HG03575 (cell line): ENCODE measurements around the gene BLM.
"Not testable (repeated sequence)": the region's sequence is repeated elsewhere in the genome, so short reads cannot be mapped to it uniquely, and the experiment has no call there.

Experiments
- ATAC-seq: cut with Tn5 transposase; IDR thresholded peaks from one replicate; pipeline ENCODE4 v1.9.1; 2021; ENCODE audit not compliant: unreplicated experiment, insufficient number of reproducible peaks, low FRiP score; ENCODE audit errors: extremely low read depth

The BLM gene

DNA sequence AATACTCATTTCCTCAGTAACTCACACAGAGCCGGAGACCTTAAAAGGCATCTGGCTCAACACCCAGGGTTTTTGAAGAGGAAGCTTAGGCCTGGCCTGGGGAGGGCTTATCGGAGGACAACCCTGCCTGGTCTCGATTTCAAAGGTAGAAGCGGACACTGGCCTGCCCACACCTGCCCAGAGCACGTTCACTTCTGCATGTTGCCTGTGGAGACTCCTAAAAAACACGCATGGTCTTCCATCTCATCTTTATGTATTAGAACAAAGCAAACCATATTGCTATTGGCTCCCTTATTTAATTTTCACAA, 95.8 kb downstream of the BLM start:
- no peak for ATAC-seq

DNA sequence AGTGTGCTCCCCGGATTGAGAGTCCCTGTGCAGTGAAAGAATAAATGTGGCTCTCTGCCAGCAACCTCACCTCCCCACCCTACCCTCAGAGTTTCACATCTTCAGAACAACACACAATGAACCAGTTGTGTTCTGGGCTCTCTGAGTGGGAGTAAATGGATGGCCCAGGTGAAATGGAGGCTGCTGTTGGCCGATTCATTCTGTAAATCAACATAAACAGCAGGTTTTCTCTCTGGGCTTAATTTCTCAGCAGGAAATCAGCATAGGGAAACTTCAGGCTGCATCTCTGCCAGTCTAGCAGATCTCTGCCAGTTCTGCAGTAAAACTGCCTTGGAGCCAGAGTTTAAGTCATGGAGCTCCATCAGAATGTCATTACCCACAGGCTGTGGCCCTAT, 96.6 kb downstream of the BLM start:
- ATAC-seq, result no peak

DNA sequence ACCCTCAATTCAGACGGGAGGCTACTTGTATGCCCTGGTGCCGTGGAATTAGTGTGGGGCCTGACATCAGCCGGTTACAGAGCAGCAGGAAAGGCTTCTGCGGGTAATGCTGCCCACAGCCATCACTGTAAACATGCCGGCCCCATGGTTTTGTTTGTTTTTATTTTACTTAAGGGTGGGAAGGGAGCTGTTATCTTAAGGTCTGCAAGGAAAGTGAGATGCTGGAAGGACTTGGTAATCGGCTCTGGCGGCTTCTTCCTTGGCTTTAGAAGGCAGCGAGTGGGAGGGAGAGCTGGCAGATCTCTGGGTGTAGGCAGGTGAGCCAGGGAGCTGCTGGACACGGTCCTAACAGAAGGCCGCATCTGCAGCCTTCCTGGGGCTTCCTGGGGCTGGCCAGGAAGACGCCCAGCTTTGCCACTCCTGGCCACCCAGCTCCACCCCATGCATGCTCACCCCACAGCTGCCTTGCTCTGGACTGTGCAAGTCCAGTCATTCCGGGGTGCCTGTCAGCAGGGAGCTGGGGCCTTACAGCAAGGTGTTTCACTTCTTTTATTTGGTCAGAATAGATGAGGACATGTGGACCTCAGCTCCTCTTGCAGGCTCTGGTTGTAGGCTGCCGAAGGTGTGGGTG, 97.2 kb downstream of the BLM start:
- ATAC-seq, result no peak

DNA sequence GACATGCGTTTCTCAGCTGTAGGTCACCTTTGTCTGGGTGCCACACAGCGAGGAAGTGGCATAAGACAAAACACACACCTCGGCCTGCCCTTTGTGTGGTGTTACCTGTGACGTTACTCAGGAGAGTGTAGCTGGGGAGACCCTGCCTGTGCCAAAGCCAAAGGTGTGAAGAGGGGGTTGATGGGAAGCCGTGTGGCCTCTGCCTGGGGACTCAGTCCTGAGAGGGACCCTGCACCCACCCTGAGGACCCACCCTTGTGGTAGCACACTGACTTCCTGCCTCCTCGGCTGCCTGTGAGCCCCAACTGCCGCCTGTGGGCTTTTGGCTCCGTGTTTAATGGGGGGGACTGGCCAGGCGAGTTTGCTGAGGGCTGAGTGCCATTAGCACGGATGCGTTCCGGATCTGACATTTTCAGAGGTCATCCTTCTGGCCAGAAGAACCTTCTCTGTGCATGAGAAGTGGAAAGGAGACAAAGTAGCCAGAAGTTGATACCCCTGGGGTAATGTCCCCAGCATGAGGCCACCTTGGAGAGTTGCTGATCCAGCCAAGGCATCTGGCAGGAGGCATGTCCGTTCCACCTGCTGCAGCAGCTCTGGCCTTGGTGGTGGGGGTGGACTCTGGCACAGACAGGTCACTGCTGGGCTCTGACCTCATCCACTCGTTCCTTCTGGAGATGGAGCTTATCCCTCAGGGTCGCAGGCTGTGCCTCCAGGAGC, 99.4 kb downstream of the BLM start:
- ATAC-seq, result no peak

DNA sequence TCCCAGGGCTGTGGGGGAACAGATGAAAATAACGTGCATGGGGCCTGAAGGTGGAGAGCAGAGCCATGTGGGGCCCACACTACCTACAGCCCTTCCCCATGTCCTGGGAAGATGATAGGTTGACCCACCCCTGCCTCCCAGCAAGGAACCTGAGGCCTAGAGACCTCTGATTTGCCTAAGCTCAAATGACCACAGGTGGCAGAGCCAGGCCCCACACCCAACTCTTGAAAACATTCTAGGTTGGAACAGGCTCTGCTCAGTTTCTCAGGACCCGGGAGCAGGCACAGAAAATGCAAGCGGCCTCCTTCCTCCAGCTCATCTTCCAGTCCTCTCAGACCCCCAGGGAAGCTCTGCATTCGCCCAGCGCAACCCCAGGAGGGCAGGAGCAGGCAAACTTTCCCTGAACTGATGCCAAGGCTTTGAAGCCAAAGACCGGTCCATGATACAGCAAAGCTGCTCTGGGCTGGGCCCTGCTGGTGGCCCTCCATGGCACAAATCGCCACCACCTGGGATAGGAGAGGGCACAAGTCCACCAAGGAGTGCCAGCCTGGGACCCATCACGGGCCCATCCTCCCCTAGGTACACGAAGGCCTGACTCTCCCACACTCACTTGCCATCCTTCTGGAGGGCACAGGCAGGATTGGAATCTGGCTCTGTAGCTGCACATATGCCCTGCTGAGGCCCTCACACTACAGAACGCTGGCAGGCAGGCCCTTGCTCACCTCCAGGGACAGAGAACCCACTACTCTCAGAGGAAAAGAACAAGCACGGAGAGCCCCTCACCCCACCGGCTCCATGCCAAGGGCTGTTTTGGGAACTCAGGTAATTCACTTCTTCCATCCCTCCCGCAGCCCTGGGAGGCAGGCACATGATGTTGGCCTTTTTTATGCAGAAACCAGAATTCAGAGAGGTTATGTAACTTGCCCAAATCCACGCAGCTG, 100.2 kb downstream of the BLM start:
- ATAC-seq, result no peak

DNA sequence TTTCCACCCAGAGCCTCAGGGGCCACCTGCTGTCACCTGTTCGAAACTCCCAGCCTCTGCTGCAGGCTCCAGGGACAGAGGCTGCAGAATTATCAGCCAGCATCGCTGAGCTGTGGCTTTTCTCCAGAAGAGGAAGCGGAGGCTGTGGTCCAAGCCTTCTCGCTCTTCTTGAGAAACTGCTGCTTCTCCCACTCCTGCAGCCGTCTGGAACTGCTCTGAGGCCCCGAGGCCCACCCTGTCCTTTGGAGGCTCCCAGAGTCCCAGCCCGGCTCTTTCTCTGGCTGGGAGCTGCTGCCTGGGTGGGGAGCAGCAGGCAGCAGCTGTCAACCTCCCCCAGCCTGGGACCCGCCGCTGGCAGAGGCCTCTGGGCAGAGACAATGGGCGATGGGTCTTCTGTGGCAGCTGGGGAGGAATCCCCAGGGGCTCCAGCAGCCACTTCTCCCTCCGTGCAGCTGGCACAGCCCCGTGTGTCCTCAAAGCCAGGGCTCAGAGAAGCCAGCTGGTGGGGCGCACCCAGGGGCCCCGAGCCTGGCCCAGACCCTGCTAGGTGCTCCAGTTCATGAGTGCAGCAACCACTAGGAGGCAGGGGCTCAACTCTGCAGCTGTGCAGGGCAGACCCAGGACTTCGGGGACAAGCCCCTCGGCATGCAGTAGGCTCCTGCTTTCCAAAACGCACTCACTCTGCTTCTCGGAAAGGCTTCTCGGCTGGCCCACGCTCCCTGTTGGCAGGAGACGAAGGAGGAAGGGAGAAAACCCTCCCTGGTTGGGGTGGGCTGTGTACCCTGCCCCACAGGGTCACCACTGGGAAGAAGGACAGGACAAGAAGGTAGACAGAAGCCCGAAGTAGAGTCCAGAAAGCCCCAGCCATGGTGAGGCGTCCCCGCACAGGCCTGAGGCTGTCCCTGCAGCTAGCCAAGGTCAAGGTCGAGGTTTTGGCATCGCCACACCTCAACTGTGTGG, 101.4 kb downstream of the BLM start:
- ATAC-seq, result no peak

DNA sequence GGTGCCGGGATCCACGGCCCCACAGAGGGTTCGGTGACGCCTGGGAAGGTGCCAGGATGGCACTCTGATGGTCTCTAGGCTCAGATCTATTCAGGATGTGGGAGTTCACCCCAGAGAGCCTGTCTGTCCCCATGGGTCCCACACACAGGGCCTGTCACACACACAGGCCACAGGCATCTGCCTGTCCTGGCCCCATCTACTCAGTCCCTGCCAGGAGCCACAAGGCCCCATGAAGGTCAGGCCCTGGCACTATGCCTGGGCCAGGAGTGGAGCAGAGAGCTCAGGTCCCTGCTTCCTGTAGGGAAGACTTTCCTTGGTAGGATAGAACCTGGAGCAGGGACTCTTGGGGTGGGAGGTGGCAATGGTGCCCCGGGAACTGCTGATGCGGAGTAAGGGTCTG, 102.2 kb downstream of the BLM start:
- ATAC-seq, result no peak

DNA sequence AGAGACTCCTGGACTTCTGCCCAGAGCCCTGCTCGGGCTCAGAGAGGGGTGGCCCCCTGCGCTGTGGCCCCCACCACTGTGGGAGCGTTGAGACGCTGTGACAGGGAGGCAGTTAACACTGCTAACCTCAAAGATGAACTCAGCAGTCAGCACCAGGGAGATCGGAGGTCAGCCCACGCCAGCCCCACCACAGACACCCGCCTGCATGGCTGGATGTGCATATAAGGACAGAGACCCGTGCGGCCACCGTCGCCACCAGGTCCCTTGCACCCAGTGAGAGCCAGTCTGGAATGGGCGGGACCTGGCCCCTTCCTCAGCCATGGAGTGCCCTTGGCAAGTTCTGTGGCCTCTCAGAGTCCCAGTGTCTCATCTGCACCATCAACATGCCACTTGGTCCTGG, 102.7 kb downstream of the BLM start:
- no peak for ATAC-seq

DNA sequence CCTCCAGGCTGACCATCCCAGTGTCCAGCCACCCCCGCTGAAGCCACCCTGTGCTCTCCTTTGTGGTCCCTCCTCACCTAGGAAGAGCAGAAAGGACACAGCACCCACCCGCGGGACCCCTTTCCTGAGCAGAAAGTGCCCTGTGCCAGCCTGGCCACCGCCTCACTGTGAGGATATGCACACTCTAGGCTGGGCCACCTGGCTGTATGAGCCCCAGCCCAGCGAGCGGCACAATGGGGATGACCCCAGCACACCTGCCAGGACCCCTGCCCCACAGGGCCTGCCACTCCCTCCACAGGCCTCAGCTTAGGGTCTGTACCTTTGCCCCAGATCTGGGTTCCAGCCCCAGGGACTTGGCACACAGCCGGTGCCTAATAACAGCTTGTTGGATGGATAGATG, 103.3 kb downstream of the BLM start:
- ATAC-seq, result no peak

DNA sequence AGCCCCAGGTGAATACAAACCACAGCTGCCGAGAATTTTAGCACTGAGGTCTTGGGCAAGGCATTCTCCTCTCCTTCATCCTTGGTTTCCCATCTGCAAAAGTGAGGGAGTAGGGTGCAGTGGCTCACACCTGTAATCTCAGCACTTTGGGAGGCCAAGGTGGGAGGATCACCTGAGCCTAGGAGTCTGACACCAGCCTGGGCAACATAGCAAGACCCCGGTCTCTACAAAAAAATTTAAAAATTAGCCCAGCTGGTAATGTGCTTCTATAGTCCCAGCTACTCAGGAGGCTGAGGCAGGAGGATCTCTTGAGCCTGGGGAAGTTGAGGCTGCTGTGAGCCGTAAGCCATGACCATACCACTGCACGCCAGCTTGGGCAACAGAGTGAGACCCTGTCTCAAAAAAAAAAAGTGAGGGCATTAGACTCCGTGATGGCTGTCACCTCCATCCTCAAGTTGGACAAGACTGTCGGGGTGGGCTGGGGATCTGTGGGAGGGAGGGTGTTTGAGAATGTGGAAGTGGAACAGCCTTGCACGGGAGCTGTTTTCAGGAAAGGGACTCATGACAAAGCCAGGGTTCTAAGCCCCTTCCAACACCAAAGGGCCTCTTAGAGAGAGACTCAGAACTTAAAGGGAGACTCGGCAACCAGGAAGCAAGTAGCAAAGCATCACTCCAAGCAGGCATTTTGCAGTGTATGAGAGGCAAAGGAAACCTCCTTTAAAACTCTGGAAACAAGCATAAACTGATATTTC, 105.2 kb downstream of the BLM start:
- no peak for ATAC-seq

DNA sequence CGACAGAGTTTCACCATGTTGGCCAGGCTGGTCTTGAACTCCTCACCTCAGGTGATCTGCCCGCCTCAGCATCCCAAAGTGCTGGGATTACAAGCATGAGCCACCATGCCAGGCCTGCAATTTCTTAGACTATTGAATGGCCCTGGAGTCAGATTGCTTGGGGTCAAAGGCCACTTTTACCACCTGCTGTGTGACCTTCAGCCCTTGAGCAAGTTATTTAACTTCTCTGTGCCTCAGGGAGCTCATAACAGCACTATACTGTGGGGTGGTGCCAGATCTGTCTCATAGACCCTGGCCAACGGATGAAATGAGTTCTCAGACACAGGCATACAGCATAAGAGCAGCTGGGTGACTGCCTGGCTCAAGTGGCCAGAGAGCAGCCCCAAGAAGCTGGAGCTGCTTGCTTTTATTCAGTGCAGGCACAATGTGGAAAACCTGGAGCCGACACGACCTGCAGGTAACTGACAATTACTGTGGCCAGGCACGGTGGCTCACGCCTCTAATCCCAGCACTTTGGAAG, 106.4 kb downstream of the BLM start:
- ATAC-seq, result no peak

DNA sequence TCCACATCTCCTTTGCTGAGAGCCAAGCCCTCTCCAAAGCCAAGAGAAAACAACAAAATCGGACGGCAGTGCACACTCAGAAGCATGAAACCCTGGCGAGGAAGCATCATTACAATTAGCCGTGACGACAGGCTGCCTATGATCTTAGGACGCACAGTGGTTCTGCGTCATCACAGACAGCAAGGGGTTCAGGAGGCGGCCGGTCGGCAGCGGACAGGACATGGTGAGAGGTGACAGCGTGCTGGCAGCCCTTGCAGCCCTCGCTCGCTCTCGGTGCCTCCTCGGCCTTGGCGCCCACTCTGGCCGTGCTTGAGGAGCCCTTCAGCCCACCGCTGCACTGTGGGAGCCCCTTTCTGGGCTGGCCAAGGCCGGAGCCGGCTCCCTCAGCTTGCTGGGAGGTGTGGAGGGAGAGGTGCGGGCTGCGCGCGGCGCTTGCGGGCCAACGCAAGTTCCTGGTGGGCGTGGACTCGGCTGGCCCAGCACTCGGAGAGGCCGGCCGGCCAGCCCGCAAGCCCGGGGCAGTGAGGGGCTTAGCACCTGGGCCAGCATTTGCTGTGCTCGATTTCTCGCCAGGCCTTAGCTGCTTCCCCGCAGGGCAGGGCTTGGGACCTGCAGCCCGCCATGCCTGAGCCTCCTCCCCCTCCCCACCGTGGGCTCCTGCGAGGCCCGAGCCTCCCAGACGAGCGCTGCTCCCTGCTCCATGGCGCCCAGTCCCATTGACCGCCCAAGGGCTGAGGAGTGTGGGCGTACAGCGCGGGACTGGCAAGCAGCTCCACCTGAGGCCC, 108.2 kb downstream of the BLM start:
- ATAC-seq, result not testable (repeated sequence)

DNA sequence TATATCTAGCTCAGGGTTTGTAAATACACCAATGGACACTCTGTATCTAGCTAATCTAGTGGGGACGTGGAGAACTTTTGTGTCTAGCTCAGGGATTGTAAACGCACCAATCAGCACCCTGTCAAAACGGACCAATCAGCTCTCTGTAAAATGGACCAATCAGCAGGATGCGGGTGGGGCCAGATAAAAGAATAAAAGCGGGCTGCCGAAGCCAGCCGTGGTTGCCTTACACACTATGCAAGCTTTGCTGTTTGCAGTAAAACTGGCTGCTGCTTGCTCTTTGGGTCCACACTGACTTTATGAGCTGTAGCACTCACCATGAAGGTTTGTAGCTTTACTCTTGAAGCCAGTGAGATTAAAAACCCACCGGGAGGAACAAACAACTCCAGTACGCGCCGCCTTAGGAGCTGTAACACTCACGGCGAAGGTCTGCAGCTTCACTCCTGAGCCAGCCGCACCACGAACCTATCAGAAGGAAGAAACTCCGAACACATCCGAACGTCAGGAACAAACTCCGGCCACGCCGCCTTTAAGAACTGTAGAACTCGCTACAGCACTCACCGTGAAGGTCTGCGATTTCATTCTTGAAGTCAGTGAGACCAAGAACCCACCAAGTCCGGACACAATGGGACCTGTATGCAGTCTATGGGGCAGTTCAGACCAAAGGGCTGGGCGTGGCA, 109.2 kb downstream of the BLM start:
- not testable (repeated sequence) for ATAC-seq

DNA sequence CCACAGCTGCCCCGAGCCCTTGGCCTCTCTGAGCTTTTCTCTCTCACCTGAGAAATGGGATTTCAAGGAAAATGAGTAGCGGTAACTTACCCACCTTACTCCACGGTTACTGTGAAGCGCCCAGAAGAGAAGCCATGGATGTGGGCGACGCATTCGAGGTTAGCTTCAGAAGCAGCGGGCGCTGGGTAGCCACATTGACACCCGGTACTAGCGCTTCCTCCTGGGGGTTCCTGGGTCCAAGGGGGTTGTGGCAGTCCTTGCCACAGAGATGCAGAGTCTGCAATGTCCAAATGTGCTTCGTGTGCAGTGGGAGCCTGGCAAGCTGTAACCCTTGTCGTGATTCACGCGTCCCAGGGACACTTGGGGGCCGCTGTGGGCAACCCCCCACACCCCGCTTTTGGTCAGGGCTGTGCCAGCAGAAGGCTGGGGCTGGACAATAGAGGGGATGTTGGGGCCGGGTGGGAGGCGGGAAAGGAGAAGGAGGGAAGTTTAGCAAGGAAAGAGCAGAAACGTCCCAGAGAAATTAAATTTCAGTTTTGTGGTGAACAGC, 109.8 kb downstream of the BLM start:
- ATAC-seq, result no peak

DNA sequence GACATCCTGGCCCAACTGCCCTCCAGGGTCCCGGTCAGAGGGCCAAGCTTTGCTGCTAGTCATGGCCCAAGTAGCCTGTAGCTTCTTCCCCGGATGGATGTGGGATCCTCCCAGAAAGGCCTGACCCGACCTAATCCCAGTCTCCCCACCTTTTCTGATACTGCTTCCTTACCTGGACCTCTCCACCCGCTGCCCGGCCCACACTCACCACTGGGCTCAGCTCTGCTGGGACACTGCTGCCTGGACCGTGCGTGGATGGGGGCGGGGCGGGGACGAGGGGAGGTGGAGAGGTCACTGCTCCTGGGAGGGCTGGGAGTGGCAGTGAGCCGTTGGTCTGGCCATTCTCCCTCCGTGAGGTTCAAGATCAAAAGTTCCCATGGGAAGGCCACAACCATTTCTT, 111.0 kb downstream of the BLM start:
- ATAC-seq, result no peak

DNA sequence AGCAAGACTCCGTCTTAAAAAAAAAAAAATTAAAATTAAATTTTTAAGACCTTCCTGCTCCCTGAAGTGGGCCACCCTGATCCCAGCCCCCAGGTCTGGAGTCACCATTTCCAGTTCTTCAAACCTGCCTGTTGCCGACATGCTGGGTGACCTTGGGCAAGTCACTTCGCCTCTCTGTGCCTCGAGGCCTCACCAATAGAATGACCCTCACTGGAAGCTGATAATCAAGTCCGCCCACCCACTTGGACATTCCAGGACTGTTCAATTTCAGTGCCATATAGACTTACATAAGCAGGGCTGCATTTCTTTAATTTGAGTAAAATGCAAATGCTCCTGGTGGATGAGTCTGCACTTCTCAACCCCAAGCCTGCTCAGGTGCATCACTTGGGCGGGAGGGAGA, 112.0 kb downstream of the BLM start:
- no peak for ATAC-seq
